Activated CD4-positive, alpha-beta T cell treated with anti-CD3 and anti-CD28 coated beads, Interleukin-2, amount 50 U/mL, for 48 hours (primary cell): ENCODE results near the gene STRA6.
A peak's percentile ranks its signal among the peaks of the same experiment; 100 is the strongest.

Source experiments
- DNase-seq, 2 experiments: peaks; one replicate each; pipeline ENCODE4 v3.0.0-alpha.2; 2020

Gene STRA6

GRCh38 chr15:74159773-74160172 is 42.8 kb downstream of the STRA6 start:
- no peak for DNase-seq

GRCh38 chr15:74158855-74159650 is 43.5 kb downstream of the STRA6 start:
- DNase-seq = no peak

GRCh38 chr15:74157868-74158827 is 44.4 kb downstream of the STRA6 start:
- no peak for DNase-seq

- DNase-seq = no peak
These were observed 45.7 kb downstream of the STRA6 start for GRCh38 chr15:74156678-74157411.

- DNase-seq = no peak
These were observed 46.7 kb downstream of the STRA6 start for GRCh38 chr15:74155766-74156417.

GRCh38 chr15:74147051-74147450 is 55.5 kb downstream of the STRA6 start:
- no peak for DNase-seq

GRCh38 chr15:74146277-74146800 is 56.2 kb downstream of the STRA6 start:
- DNase-seq = no peak

GRCh38 chr15:74144153-74144775 is 58.3 kb downstream of the STRA6 start:
- no peak for DNase-seq

- no peak for DNase-seq
These were observed 61.0 kb downstream of the STRA6 start for GRCh38 chr15:74141591-74141990.

- DNase-seq = no peak
These were observed 63.9 kb downstream of the STRA6 start for GRCh38 chr15:74138642-74139041.

GRCh38 chr15:74137537-74137894 is 65.1 kb downstream of the STRA6 start:
- DNase-seq = no peak

GRCh38 chr15:74136814-74137536 is 65.6 kb downstream of the STRA6 start:
- no peak for DNase-seq

- DNase-seq = no peak
These were observed 66.1 kb downstream of the STRA6 start for GRCh38 chr15:74136540-74136813.

GRCh38 chr15:74135041-74135565 is 67.5 kb downstream of the STRA6 start:
- DNase-seq = no peak

GRCh38 chr15:74134387-74135027 is 68.1 kb downstream of the STRA6 start:
- peak; percentile 39 to 56 for DNase-seq

GRCh38 chr15:74133694-74134386 is 68.7 kb downstream of the STRA6 start:
- DNase-seq = peak; percentile 5 to 7

GRCh38 chr15:74132681-74133651 is 69.6 kb downstream of the STRA6 start:
- DNase-seq = peak; percentile 24 to 32

- DNase-seq = peak; percentile 6 to 12
These were observed 70.8 kb downstream of the STRA6 start for GRCh38 chr15:74131628-74132413.
